ENCODE measurements around the gene ELK3.

The ELK3 gene

DNA sequence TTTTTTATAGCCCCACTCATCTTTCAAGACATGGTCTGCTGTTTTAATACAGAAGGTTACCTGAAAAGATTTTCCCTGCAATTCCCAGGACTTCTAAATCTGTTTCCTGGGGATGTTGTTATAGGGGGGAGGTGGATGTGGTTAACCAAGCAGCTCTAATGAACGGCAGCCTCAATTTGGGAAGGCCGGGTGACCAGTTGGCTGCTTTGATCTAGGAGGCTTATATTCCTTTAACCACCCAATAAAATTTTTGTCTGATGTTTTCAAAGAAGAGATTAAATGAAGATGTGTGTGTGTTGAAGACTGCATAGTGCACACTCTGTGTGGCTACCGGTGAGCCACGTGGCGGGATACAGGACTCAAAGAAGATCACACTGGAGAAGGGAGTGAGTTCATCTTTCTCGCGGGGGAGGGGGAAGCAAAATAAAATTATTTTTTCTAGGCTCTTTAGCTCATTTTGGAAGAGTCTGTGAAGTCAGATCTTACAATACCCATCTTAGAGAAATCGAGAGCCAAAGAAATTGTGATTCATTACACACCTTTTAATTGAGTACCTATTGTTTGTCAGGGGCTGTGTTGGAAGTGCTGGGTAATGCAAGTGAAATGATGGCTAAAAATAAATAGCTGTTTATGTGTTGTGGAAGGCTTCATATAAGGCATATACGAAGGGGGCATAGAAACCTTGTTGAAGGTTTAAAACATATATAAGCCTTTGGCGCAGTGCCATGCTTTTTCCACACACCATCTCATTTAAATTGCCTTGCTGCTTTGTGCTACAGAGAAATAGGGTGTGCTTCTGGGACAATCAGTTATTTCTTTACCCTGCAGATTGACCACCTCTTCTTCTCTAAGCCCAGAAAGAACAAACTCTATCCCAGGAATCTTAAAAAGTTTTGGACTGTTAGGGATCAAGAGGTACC is 18.5 kb downstream of the ELK3 start:
- TF ChIP-seq ZNF70 (CRISPR knock-in tag; IDR thresholded peaks at IDR 0.05) = no peak
- TF ChIP-seq, protein P1, sequence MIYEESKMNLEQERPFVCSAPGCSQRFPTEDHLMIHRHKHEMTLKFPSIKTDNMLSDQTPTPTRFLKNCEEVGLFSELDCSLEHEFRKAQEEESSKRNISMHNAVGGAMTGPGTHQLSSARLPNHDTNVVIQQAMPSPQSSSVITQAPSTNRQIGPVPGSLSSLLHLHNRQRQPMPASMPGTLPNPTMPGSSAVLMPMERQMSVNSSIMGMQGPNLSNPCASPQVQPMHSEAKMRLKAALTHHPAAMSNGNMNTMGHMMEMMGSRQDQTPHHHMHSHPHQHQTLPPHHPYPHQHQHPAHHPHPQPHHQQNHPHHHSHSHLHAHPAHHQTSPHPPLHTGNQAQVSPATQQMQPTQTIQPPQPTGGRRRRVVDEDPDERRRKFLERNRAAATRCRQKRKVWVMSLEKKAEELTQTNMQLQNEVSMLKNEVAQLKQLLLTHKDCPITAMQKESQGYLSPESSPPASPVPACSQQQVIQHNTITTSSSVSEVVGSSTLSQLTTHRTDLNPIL (CRISPR knock-in tag; IDR thresholded peaks at IDR 0.05; ENCODE audit: low read depth) = no peak
- TF ChIP-seq TOX (CRISPR knock-in tag; IDR thresholded peaks at IDR 0.05; ENCODE audit: borderline replicate concordance) = no peak
- no peak for TF ChIP-seq TCF4 (CRISPR knock-in tag; IDR thresholded peaks at IDR 0.05; ENCODE audit: borderline replicate concordance)
- TF ChIP-seq ESRRG (CRISPR knock-in tag; IDR thresholded peaks at IDR 0.05) = no peak
- no peak for TF ChIP-seq OSR1 (CRISPR knock-in tag; IDR thresholded peaks at IDR 0.05)
- no peak for TF ChIP-seq SNAI2 (CRISPR knock-in tag; IDR thresholded peaks at IDR 0.05)
- TF ChIP-seq, protein P2, sequence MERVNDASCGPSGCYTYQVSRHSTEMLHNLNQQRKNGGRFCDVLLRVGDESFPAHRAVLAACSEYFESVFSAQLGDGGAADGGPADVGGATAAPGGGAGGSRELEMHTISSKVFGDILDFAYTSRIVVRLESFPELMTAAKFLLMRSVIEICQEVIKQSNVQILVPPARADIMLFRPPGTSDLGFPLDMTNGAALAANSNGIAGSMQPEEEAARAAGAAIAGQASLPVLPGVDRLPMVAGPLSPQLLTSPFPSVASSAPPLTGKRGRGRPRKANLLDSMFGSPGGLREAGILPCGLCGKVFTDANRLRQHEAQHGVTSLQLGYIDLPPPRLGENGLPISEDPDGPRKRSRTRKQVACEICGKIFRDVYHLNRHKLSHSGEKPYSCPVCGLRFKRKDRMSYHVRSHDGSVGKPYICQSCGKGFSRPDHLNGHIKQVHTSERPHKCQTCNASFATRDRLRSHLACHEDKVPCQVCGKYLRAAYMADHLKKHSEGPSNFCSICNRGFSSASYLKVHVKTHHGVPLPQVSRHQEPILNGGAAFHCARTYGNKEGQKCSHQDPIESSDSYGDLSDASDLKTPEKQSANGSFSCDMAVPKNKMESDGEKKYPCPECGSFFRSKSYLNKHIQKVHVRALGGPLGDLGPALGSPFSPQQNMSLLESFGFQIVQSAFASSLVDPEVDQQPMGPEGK (CRISPR knock-in tag; IDR thresholded peaks at IDR 0.05; ENCODE audit: borderline replicate concordance) = no peak
- no peak for ATAC-seq

DNA sequence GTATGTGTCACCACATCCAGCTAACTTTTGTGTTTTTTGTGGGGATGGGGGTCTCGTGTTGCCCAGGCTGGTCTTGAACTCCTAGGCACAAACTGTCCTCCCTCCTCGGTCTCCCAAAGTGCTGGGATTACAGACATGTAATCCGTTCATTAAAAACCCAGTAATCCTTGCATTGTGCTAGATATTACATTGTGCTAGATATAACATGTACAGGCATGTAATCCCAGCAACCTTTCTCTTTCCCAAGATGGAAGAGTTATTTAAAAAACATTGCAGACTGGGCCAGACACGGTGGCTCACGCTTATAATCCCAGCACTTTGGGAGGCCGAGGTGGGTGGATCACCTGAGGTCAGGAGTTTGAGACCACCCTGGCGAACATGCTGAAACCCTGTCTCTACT is 19.7 kb downstream of the ELK3 start:
- no peak for ATAC-seq

More for the DNA sequence above, 19.7 kb downstream of the ELK3 start:
- TF ChIP-seq ISL1 (CRISPR knock-in tag; IDR thresholded peaks at IDR 0.05) (no peak), ZFP3 (CRISPR knock-in tag; IDR thresholded peaks at IDR 0.05) (no peak), OSR1 (CRISPR knock-in tag; IDR thresholded peaks at IDR 0.05) (no peak), ARNTL (CRISPR knock-in tag; IDR thresholded peaks at IDR 0.05; ENCODE audit: borderline replicate concordance, low read depth) (no peak), CSDC2 (CRISPR knock-in tag; IDR thresholded peaks at IDR 0.05) (no peak), ZNF70 (CRISPR knock-in tag; IDR thresholded peaks at IDR 0.05) (no peak), RARB (CRISPR knock-in tag; IDR thresholded peaks at IDR 0.05) (no peak), TCF4 (CRISPR knock-in tag; IDR thresholded peaks at IDR 0.05; ENCODE audit: borderline replicate concordance) (no peak), ZFP30 (CRISPR knock-in tag; IDR thresholded peaks at IDR 0.05) (no peak), TOX (CRISPR knock-in tag; IDR thresholded peaks at IDR 0.05; ENCODE audit: borderline replicate concordance) (no peak), ZNF565 (CRISPR knock-in tag; conservative IDR thresholded peaks at IDR 0.05; ENCODE audit: low read depth) (no peak), ESRRG (CRISPR knock-in tag; IDR thresholded peaks at IDR 0.05) (no peak), BACH2 (CRISPR knock-in tag; IDR thresholded peaks at IDR 0.05; ENCODE audit: borderline replicate concordance) (no peak), PPARA (CRISPR knock-in tag; IDR thresholded peaks at IDR 0.05; ENCODE audit: borderline replicate concordance) (no peak), SNAI2 (CRISPR knock-in tag; IDR thresholded peaks at IDR 0.05) (no peak)
- TF ChIP-seq, protein P2 (CRISPR knock-in tag; IDR thresholded peaks at IDR 0.05; ENCODE audit: borderline replicate concordance) = no peak
- TF ChIP-seq, protein P3, sequence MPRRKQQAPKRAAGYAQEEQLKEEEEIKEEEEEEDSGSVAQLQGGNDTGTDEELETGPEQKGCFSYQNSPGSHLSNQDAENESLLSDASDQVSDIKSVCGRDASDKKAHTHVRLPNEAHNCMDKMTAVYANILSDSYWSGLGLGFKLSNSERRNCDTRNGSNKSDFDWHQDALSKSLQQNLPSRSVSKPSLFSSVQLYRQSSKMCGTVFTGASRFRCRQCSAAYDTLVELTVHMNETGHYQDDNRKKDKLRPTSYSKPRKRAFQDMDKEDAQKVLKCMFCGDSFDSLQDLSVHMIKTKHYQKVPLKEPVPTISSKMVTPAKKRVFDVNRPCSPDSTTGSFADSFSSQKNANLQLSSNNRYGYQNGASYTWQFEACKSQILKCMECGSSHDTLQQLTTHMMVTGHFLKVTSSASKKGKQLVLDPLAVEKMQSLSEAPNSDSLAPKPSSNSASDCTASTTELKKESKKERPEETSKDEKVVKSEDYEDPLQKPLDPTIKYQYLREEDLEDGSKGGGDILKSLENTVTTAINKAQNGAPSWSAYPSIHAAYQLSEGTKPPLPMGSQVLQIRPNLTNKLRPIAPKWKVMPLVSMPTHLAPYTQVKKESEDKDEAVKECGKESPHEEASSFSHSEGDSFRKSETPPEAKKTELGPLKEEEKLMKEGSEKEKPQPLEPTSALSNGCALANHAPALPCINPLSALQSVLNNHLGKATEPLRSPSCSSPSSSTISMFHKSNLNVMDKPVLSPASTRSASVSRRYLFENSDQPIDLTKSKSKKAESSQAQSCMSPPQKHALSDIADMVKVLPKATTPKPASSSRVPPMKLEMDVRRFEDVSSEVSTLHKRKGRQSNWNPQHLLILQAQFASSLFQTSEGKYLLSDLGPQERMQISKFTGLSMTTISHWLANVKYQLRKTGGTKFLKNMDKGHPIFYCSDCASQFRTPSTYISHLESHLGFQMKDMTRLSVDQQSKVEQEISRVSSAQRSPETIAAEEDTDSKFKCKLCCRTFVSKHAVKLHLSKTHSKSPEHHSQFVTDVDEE (CRISPR knock-in tag; IDR thresholded peaks at IDR 0.05) = no peak
- TF ChIP-seq, protein P4, sequence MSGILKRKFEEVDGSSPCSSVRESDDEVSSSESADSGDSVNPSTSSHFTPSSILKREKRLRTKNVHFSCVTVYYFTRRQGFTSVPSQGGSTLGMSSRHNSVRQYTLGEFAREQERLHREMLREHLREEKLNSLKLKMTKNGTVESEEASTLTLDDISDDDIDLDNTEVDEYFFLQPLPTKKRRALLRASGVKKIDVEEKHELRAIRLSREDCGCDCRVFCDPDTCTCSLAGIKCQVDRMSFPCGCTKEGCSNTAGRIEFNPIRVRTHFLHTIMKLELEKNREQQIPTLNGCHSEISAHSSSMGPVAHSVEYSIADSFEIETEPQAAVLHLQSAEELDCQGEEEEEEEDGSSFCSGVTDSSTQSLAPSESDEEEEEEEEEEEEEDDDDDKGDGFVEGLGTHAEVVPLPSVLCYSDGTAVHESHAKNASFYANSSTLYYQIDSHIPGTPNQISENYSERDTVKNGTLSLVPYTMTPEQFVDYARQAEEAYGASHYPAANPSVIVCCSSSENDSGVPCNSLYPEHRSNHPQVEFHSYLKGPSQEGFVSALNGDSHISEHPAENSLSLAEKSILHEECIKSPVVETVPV (CRISPR knock-in tag; IDR thresholded peaks at IDR 0.05) = no peak
- TF ChIP-seq, protein P5, sequence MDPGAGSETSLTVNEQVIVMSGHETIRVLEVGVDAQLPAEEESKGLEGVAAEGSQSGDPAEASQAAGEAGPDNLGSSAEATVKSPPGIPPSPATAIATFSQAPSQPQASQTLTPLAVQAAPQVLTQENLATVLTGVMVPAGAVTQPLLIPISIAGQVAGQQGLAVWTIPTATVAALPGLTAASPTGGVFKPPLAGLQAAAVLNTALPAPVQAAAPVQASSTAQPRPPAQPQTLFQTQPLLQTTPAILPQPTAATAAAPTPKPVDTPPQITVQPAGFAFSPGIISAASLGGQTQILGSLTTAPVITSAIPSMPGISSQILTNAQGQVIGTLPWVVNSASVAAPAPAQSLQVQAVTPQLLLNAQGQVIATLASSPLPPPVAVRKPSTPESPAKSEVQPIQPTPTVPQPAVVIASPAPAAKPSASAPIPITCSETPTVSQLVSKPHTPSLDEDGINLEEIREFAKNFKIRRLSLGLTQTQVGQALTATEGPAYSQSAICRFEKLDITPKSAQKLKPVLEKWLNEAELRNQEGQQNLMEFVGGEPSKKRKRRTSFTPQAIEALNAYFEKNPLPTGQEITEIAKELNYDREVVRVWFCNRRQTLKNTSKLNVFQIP (CRISPR knock-in tag; IDR thresholded peaks at IDR 0.05; ENCODE audit: borderline replicate concordance, low read depth) = no peak
